ENCODE data around the gene AKAP8L.
"Not testable (repeated sequence)": the region's sequence is repeated elsewhere in the genome, so short reads cannot be mapped to it uniquely, and the experiment has no call there.

AKAP8L gene

DNA sequence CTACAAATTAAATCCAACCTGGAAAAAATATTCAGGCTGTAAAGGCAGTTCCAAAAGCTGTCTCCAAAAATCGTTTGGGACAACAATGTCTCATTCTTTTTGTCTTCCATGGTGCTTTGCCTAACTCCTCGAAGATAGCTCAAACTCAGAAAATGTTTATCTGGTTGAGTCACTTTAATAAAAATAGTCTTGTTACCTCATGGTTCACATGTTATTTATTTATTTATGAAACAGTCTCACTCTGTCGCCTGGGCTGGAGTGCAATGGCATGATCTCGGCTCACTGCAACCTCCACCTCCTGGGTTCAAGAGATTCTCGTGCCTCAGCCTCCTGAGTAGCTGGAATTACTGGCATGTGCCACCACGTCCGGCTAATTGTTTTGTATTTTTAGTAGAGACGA is 81.6 kb downstream of the AKAP8L start:
- DNase-seq (ENCODE audit: extremely low read depth, insufficient read length), result no peak
- Histone ChIP-seq H3K4me3 (replicated peaks; ENCODE audit: low read depth, low read length) (no peak overlapping the region), H3K36me3 (ENCODE audit: control insufficient read depth, insufficient read depth, low read length) (peaks cover under 1% of the 10 kb centered on the region; the same call in 1 of the 2 replicates), H3K27me3 (replicated peaks; ENCODE audit: control insufficient read depth, insufficient read depth, low read length) (no peaks in the 10 kb centered on the region)
- TF ChIP-seq, protein P1, sequence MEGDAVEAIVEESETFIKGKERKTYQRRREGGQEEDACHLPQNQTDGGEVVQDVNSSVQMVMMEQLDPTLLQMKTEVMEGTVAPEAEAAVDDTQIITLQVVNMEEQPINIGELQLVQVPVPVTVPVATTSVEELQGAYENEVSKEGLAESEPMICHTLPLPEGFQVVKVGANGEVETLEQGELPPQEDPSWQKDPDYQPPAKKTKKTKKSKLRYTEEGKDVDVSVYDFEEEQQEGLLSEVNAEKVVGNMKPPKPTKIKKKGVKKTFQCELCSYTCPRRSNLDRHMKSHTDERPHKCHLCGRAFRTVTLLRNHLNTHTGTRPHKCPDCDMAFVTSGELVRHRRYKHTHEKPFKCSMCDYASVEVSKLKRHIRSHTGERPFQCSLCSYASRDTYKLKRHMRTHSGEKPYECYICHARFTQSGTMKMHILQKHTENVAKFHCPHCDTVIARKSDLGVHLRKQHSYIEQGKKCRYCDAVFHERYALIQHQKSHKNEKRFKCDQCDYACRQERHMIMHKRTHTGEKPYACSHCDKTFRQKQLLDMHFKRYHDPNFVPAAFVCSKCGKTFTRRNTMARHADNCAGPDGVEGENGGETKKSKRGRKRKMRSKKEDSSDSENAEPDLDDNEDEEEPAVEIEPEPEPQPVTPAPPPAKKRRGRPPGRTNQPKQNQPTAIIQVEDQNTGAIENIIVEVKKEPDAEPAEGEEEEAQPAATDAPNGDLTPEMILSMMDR (IDR thresholded peaks at IDR 0.05; ENCODE audit: insufficient read depth, low read length, poor library complexity, severe bottlenecking), result no peak

DNA sequence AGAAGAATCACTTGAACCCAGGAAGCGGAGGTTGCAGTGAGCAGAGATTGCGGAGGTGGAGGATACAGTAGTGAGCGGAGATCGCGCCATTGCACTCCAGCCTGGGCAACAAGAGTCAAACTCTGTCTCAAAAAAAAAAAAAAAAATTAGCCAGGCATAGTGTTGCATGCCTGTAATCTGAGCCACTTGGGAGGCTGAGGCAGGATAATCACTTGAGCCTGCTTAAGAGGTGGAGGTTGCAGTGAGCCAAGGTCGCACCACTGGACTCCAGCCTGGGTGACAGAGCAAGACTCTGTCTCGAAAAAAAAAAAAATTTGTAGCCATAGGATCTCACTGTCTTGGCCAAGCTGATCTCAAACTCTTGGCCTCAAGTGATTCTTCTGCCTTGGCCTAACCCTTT is 82.8 kb downstream of the AKAP8L start:
- H3K4me3 ChIP-seq (replicated peaks; ENCODE audit: low read depth, low read length); H3K27me3 ChIP-seq (replicated peaks; ENCODE audit: control insufficient read depth, insufficient read depth, low read length); DNase-seq (ENCODE audit: extremely low read depth, insufficient read length); H3K36me3 ChIP-seq (ENCODE audit: control insufficient read depth, insufficient read depth, low read length): not testable (repeated sequence)

GRCh38 chr19:15332311-15332996 is 86.3 kb downstream of the AKAP8L start, which contains the start of gene BRD4:
Gene BRD4, minus strand, starts transcription at chr19:15332539. Its CDS starts 59,440 bp downstream, at chr19:15273099.
- peak; percentile 81 for DNase-seq (ENCODE audit: extremely low read depth, insufficient read length)
- H3K27me3 ChIP-seq (replicated peaks; ENCODE audit: control insufficient read depth, insufficient read depth, low read length), result no peaks in the 10 kb centered on the region

GRCh38 chr19:15331419-15332310 is 87.1 kb downstream of the AKAP8L start:
- Histone ChIP-seq H3K27me3 (replicated peaks; ENCODE audit: control insufficient read depth, insufficient read depth, low read length) (no peaks in the 10 kb centered on the region), H3K4me3 (replicated peaks; ENCODE audit: low read depth, low read length) (peak overlapping the region; percentile 88), H3K36me3 (ENCODE audit: control insufficient read depth, insufficient read depth, low read length) (no peaks in the 10 kb centered on the region; the same call in 1 of the 2 replicates)
- peak; percentile 80 for DNase-seq (ENCODE audit: extremely low read depth, insufficient read length)
- TF ChIP-seq, protein P1 (IDR thresholded peaks at IDR 0.05; ENCODE audit: insufficient read depth, low read length, poor library complexity, severe bottlenecking), result no peak

More at GRCh38 chr19:15332311-15332996, 86.3 kb downstream of the AKAP8L start, which contains the start of gene BRD4:
- H3K36me3 ChIP-seq (ENCODE audit: control insufficient read depth, insufficient read depth, low read length), result no peaks in the 10 kb centered on the region; the same call in 1 of the 2 replicates
- peak within 1 kb of the TSS; percentile 88 for H3K4me3 ChIP-seq (replicated peaks; ENCODE audit: low read depth, low read length)
- TF ChIP-seq, protein P1 (IDR thresholded peaks at IDR 0.05; ENCODE audit: insufficient read depth, low read length, poor library complexity, severe bottlenecking), result no peak

GRCh38 chr19:15330801-15331418 is 87.9 kb downstream of the AKAP8L start:
- DNase-seq (ENCODE audit: extremely low read depth, insufficient read length), result no peak
- H3K27me3 ChIP-seq (replicated peaks; ENCODE audit: control insufficient read depth, insufficient read depth, low read length), result no peaks in the 10 kb centered on the region
- H3K36me3 ChIP-seq (ENCODE audit: control insufficient read depth, insufficient read depth, low read length), result no peaks in the 10 kb centered on the region; the same call in 1 of the 2 replicates
- TF ChIP-seq, protein P1 (IDR thresholded peaks at IDR 0.05; ENCODE audit: insufficient read depth, low read length, poor library complexity, severe bottlenecking), result no peak
- H3K4me3 ChIP-seq (replicated peaks; ENCODE audit: low read depth, low read length), result peak overlapping the region; percentile 88

Measured in GM06990 (cell line).